C4-2B (cell line): ENCODE measurements around the gene GAS2L2.

Experiments
- H3K27ac ChIP-seq: fragments of 450-650 bp; 2 replicates; pipeline ENCODE4 v1.5.1; 2017
- CTCF ChIP-seq: fragments of 450-650 bp; conservative IDR thresholded peaks from 2 replicates; pipeline ENCODE4 v1.5.1; 2017; ENCODE audit warnings: mild to moderate bottlenecking
- ZFX ChIP-seq: fragments of 450-650 bp; IDR thresholded peaks from 2 replicates; pipeline ENCODE4 v1.6.1; 2017

GAS2L2 gene

GRCh38 chr17:35738519-35739133 lies 14.4 kb downstream of the GAS2L2 start:
- TF ChIP-seq CTCF (no peak), ZFX (no peak)
- no peak overlapping the region for H3K27ac ChIP-seq

GRCh38 chr17:35736236-35736635 lies 16.8 kb downstream of the GAS2L2 start:
- no peak overlapping the region for H3K27ac ChIP-seq
- no peak for TF ChIP-seq ZFX
- TF ChIP-seq CTCF = no peak

DNA sequence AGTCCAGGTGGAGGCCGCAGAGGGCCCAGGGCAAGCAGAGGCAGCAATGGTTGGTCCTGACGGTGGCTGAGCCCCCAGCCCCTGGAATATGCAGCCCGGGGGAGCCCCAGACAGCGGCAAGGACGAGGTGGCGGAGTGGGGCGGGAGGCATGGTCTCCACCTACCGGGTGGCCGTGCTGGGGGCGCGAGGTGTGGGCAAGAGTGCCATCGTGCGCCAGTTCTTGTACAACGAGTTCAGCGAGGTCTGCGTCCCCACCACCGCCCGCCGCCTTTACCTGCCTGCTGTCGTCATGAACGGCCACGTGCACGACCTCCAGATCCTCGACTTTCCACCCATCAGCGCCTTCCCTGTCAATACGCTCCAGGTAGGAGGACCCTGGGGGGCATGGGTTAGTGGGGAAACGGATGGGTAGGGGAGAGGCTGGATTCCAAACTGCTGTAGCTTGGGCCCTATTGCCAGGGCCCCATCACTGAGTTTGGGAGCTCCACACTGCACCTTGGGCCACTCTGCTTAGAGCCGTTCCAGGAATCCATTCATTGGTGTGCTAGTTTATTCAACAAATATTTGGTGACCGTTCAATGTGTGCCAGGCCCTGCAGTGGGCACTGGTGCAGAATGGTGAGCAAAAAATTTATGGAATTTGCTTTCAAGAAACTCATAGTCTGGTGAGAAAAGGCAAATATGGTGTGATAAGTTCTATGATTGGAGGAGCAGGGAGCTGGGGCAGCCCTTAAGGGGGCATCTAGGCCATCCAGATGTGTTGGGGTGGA lies 17.8 kb downstream of the GAS2L2 start:
- no peak overlapping the region for H3K27ac ChIP-seq
- TF ChIP-seq CTCF = no peak
- TF ChIP-seq ZFX = no peak

DNA sequence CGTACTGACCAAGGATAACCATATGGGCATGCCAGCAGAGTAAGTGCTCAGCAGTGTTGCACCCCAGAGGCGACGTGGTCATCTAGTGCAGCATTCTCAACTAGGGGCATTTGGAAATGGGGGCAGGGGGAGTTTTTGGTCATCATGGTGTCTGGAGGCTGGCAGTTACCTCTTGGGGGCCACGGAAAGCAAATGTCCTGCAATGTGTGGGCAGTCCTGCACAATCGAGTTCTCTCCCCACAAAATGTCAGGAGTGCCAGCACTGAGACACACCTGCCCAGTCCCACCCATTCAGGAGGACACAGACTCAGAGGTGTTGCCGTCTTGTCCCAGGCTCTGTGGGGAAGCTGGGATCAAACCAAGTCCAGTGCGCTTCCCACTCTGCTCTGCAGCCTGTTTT lies 18.6 kb downstream of the GAS2L2 start:
- TF ChIP-seq CTCF (no peak), ZFX (no peak)
- H3K27ac ChIP-seq = no peak overlapping the region

DNA sequence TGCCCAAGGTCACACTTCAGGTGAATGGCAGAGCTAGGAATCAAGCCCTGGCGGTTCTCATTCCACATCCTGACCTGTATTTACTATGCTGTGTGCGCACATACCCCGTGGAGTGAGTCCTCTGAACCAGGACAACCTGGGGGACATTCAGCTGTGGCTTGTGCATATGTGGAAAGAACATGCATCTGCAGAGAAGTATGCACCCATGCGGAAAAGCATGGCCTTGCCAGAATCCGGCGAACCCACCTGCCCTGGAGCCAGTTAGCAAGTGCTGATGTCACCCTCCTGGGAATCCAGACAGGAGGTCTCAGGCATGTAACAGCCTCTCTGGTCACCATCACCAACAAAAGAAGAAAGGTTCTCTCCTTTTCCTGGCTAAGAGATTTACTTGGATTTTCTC lies 19.7 kb downstream of the GAS2L2 start:
- no peak for TF ChIP-seq ZFX
- H3K27ac ChIP-seq = no peak overlapping the region

DNA sequence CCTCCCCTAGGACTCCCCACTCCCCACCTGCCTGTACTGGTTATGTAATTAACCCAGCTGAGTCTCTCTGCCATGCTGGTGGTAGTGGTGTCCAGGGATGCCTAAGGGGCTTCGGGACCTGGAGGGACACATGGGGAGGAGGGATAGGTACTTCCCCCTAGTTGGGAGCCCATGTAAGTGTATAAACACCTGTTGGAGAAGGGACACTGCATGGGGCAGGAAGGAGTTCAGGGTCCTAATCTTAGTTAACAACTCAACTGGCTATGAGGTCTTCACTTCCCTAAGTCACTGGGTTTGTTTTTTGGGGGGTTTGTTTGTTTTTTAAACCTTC lies 20.3 kb downstream of the GAS2L2 start:
- H3K27ac ChIP-seq = no peak overlapping the region
- TF ChIP-seq ZFX (no peak), CTCF (no peak)

- TF ChIP-seq ZFX (no peak), CTCF (no peak)
- H3K27ac ChIP-seq = no peak overlapping the region
Measured at GRCh38 chr17:35731917-35732805, 20.9 kb downstream of the GAS2L2 start.
